SW480 (cell line): ENCODE results near the gene APOC1.
"Not testable (repeated sequence)": the region's sequence is repeated elsewhere in the genome, so short reads cannot be mapped to it uniquely, and the experiment has no call there.

ENCODE experiments used
- DNase-seq: peaks from one replicate; pipeline ENCODE4 v3.0.0-alpha.2; 2016; ENCODE audit warnings: low spot score

Gene APOC1

DNA sequence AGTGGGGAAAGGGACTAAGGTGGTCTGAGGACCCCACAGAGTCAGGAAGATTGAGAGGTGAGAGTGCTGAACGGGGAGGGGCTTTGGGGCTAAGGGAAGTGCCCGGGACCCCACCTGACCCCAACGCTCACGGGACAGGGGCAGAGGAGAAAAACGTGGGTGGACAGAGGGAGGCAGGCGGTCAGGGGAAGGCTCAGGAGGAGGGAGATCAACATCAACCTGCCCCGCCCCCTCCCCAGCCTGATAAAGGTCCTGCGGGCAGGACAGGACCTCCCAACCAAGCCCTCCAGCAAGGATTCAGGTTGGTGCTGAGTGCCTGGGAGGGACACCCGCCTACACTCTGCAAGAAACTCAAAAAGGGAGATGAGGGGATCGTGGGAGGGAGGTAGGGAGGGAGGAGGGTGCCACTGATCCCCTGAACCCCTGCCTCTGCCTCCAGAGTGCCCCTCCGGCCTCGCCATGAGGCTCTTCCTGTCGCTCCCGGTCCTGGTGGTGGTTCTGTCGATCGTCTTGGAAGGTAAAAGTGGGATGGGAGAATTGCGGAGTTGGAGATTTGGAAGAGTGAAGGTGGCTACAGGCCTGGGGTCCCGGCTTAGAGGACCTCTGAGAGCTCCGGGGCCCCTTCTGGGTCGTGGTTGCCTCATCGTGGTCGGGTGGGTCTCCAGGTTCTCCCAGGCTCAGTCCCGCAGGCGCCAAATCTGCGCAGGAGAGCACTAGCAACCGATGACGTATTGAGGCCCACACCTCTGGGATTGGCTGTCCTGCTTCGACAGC is at the start of gene APOC1:
Gene APOC1, plus strand, starts transcription at position 176 of the 774 bp plus-strand sequence. Its CDS starts 284 bp downstream, at position 460.
- peak; percentile 90 for DNase-seq

DNA sequence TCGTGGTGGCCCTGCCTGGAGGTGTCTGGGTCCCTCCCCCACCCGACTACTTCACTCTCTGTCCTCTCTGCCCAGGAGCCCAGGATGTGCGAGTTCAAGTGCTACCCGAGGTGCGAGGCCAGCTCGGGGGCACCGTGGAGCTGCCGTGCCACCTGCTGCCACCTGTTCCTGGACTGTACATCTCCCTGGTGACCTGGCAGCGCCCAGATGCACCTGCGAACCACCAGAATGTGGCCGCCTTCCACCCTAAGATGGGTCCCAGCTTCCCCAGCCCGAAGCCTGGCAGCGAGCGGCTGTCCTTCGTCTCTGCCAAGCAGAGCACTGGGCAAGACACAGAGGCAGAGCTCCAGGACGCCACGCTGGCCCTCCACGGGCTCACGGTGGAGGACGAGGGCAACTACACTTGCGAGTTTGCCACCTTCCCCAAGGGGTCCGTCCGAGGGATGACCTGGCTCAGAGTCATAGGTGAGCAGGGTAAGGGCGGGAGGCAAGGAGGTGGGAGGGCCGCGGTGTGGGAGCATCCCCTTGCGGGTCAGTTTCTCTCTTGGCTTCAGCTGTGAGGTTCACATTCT is 49.1 kb upstream of the APOC1 start:
- DNase-seq = no peak

DNA sequence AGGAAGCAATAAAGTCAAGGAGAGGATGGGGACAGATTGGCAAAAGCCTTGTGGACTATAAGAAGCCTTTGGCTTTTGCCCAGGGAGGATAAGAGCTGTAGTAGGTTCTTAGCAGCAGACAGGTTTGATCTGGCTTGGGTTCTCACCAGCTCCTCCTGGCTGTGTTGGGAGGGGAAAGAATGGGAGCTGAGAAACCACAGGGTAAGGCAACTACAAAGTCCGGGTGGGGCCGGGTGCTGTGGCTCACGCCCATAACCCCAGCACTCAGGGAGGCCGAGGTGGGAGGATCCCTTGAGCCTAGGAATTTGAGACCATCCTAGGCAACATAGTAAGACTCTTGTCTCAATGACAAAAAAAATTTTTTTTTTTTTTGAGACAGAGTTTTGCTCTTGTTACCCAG is 47.7 kb upstream of the APOC1 start:
- no peak for DNase-seq

GRCh38 chr19:44867578-44867977 is 46.8 kb upstream of the APOC1 start:
- no peak for DNase-seq

DNA sequence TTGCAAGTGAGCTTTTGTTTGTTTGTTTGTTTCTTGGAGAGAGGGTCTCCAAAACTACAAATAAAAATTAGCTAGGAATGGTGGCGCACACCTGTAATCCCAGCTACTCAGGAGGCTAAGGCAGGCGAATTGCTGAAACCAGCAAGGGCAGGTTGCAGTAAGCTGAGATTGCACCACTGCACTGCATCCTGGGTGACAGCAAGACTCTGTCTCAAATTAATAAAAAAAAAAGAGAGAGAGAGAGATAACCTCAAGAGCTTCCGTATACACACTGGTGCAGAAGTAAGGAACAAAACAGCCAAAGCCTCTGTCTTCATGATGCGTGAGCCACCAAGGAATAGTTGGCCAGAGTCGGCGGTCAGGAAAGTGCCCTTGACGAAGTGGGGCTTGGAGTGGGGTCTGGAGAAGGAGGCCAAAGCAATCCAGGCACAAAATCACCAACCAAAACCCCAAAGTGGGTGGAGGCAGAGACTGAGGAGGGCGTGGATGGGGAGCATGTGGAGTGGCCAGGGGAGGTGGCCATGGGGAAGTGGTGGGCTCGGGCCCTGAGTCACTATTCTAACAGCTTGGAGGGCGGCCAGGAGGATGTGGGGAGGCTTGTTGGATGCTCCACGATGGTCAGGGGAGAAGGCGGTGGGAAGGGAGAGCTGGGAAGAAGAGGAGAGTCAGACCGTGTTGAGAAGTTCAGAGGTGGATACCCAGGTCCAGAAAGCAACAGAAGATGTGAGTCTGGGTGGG is 44.5 kb upstream of the APOC1 start:
- no peak for DNase-seq

GRCh38 chr19:44871809-44872208 is 42.6 kb upstream of the APOC1 start:
- DNase-seq = no peak

- no peak for DNase-seq
These were observed 41.7 kb upstream of the APOC1 start for GRCh38 chr19:44872661-44873060.

GRCh38 chr19:44874317-44874716 is 40.1 kb upstream of the APOC1 start:
- DNase-seq = no peak

DNA sequence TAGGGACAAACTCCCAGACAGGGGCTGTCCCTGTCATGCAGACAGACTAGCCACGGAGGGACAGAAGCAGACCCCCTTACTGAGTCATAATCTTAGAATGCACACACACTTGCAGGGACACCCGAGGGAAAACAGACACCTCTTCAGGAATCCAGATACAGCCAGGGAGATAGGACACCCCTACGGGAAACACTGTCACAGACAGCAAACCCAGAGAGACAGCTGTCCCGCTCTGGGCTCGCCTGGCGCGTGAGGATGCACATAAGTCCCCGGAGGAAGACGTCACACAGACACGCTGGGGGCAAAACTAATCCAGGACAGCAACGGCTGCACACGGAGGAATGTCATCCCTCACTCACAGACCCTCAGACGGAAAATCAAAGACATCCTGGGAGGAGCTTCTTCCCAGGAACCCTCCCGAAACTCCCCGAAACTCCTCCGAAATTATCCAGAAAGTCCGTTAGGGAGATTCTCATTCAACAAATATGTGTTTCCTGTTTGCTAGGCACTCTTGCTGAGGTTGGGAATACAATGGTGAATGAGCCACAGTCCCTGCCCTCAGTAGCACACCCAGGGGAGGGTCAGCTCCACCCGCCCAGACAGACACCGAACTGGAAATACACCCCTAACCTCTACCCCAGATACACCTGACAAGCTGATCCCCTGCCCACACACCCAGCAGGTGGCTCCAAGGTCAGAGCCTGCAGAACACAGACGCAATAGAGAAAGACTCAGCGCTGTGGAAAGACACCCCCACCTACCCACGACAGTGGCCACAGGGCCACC is 38.5 kb upstream of the APOC1 start:
- peak; percentile 89 for DNase-seq

GRCh38 chr19:44876930-44877535 is 37.4 kb upstream of the APOC1 start:
- DNase-seq = no peak

DNA sequence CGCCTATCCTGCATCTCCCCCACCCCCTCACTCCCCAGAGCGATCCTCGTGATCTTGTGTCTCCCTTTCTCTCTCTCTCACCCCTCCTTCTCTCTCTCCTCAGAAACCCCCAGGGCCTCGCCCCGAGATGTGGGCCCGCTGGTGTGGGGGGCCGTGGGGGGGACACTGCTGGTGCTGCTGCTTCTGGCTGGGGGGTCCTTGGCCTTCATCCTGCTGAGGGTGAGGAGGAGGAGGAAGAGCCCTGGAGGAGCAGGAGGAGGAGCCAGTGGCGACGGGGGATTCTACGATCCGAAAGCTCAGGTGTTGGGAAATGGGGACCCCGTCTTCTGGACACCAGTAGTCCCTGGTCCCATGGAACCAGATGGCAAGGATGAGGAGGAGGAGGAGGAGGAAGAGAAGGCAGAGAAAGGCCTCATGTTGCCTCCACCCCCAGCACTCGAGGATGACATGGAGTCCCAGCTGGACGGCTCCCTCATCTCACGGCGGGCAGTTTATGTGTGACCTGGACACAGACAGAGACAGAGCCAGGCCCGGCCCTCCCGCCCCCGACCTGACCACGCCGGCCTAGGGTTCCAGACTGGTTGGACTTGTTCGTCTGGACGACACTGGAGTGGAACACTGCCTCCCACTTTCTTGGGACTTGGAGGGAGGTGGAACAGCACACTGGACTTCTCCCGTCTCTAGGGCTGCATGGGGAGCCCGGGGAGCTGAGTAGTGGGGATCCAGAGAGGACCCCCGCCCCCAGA is 36.1 kb upstream of the APOC1 start:
- DNase-seq = no peak

DNA sequence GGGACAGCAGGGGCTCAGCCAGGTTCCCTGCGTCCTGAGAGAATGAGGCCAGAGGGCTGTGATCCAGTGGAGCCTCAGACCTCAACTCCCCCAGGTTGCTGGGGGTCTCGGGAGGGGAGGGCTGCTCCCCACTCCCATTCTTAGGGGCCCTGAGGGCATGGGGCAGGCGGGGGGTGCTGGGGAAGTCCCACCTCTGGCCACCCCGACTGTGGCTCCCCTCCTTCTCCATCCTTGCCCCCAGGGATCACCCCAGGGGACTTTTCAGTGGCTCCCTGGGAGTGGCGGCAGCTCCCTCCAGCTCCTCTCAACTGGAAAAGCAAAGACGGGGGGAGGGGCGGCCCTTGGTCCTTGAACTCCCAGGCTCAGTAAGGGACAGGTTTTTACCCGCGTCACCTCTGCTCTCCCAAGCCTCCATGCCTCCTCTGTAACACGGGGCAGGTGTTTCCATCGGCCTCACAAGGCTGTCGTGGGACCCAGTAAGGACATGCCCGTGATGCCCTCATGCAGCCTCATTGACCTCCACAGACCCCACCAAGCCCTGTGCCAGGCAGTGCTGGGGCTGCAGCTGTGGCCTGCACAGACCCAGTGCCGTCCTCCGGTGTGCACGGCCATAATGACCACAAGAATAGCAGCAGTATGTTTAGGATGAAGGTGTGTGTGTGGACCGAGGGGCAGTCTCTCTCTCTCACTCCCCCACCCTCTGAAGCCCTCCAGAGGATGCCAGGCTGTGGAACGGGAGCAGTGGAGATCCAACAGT is 34.9 kb upstream of the APOC1 start:
- no peak for DNase-seq

DNA sequence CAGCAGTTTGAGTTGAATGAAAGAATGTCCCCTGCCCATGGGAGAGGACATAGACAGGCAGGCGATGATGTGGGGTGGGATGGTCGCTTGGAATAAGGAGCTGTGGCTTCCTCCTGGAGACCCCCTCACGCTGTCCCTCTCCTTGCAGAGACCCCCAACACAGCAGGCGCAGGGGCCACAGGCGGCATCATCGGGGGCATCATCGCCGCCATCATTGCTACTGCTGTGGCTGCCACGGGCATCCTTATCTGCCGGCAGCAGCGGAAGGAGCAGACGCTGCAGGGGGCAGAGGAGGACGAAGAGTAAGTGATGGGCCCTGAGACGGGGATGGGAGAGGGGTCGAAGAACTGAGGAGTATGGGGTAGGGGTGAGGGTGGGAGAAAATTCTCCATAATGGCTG is 32.3 kb upstream of the APOC1 start:
- no peak for DNase-seq

DNA sequence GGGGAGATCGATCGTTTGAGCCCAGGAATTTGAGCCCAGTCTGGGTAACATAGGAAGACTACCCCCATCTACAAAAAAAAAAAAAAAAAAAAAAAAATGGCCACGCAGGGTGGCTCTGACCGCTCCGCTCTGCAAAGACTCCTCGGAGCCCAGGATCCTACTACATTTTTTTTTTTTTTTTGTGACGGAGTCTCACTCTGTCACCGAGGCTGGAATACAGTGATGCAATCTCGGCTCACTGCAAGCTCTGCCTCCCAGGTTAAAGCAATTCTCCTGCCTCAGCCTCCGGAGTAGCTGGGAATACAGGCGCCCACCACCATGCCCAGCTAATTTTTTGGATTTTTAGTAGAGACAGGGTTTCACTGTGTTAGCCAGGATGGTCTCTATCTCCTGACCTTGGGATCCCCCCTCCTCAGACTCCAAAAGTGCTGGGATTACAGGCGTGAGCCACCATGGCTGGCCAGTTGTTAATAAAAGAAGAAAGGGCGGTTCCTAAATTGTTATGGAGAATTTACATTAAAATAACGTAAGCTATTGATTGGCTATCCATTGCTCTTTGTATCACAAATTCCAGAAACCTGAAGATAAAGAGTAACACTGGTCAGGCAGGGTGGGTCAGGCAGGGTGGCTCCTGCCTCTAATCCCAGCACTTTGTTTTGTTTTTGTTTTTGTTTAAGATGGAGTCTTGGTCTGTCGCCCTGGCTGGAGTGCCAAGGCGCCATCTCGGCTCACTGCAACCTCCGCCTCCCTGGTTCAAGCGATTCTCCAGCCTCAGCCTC is 31.6 kb upstream of the APOC1 start:
- not testable (repeated sequence) for DNase-seq

DNA sequence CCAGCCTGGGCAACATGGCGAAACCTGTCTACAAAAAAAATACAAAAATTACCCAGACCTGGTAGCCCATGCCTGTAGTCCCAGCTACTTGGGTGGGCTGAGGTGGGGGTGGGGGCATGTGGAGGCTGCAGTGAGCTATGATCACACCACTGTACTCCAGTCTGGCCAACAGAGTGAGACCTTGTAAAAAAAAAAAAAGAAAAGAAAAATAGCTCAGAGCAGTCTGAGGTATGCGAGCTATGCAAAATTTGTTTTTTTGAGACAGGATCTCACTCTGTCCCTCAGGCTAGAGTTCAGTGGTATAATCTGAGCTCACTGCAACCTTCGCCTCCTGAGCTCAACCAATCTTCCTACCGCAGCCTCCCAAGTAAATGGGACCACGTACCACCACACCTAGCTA is 30.5 kb upstream of the APOC1 start:
- no peak for DNase-seq

DNA sequence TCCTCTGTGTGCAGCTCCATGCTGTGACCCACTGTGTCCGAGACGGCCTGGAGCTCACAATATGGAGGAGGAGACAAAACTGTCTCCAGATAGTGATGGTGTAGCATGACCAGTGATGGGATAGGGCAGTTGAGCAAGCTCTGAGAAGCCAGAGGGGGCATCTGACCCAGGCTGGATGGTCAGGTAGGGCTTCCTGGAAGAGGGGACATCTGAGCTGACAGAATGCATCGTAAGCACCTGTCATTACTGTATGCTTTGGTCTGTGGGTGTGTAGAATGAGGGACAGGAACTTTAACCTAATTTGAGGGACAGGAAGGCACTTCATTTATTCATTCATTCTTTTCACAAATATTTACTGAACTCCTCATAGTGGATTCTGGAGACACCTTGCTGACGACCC is 29.8 kb upstream of the APOC1 start:
- no peak for DNase-seq

DNA sequence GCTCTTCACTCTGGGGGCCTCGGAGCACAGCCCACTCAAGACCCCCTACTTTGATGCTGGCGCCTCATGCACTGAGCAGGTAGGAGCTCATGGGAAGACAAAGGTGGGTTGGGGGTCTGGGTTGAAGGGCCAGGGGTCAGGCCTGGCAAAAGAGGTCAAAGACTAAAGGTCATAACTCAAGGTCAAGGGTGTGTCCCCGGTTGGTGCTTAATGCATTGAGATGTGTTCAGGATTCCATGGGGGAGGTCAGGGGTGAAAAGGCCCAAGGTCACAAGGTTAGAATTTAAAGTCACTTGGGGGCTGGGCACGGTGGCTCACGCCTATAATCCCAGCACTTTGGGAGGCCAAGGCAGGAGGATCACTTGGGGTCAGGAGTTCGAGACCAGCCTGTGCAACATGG is 28.3 kb upstream of the APOC1 start:
- DNase-seq = no peak

DNA sequence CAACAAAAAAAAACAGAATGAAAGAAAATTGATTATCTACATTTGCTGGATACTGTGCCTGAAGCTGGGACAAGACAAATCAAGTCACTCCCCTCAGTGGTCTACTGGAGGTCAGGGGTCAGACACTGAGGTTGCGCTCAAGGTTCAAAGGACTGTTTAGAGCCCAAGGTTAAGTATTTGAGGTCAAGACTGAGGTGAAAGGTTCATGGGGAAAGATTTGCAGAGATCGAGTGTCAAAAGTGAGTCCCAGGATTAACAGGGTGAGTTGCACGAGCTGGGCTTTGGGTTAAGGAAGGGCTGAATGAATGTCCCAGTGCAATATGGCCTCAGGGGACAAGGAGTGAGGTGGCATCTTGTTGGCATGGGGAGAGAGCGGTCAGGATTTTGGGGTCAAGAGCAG is 26.8 kb upstream of the APOC1 start:
- DNase-seq = no peak

GRCh38 chr19:44888335-44888734 is 26.1 kb upstream of the APOC1 start:
- not testable (repeated sequence) for DNase-seq
